KOPT-K1 (cell line): ENCODE results near the gene CUBN.

Experiments
- H3K27ac ChIP-seq: fragments of 200-600 bp; sonication (generic); 2 replicates; pipeline ENCODE4 v1.5.1; 2016; ENCODE audit warnings: antibody characterized with exemption, mild to moderate bottlenecking, low read depth, low read length; ENCODE audit not compliant: poor library complexity, severe bottlenecking
- H3K36me3 ChIP-seq: fragments of 200-600 bp; sonication (generic); 2 replicates; pipeline ENCODE4 v1.5.1; 2017; ENCODE audit warnings: antibody characterized with exemption, mild to moderate bottlenecking, low read length, moderate library complexity; ENCODE audit not compliant: insufficient read depth
- H3K9me3 ChIP-seq: fragments of 200-600 bp; sonication (generic); 2 replicates; pipeline ENCODE4 v1.5.1; 2017; ENCODE audit warnings: antibody characterized with exemption, low read length, mild to moderate bottlenecking; ENCODE audit not compliant: insufficient read depth, poor library complexity, severe bottlenecking

Gene CUBN

DNA sequence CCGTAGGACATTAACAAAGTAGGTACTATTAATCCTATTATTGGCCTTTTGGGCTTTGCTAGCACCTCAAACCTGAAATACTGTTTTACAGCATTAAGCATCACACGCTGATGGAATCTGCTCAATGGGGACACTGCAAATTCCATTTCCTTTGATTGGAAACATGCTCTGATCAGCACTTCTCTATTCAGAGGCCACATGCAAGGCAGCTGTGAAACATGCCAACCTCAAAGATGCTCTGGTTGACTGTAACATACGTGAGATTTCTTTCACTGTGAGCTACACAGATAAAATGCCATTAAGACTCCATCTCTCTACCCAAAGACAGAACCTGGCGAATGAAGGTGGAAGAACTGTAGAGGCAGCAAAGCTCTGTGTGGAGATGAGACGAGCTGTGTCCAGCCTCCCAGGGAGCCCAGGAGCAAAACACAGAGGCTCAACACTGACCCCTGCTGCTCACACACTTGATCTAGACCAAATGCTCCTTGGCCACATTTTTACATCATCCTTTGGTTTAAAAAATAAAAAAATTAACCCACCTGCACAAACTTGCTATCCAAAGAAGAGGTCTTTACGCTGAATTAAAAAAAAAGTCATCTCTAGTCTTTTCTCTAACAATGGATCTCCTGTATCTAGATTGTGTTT, 320.4 kb downstream of the CUBN start:
- Histone ChIP-seq H3K9me3 (no peaks in the 10 kb centered on the region), H3K27ac (no peak overlapping the region), H3K36me3 (no peaks in the 10 kb centered on the region)

DNA sequence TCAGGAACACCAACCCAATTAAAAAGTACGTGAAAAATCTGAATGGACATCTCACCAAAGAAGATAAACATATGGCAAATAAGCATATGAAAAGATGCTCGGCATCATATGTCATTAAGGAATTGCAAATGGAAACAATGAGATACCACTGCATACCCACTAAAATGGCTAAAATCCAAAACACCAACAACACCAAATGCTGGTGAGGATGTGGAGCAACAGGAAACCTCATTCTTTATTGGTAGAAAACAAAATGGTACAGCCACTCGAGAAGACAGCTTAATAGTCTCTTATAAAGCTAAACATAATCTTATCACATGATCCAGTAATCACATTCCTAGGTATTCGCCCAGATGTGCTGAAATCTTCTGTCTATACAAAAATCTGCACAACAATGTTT, 325.5 kb downstream of the CUBN start:
- Histone ChIP-seq H3K27ac (no peak overlapping the region), H3K36me3 (no peaks in the 10 kb centered on the region), H3K9me3 (no peaks in the 10 kb centered on the region)

DNA sequence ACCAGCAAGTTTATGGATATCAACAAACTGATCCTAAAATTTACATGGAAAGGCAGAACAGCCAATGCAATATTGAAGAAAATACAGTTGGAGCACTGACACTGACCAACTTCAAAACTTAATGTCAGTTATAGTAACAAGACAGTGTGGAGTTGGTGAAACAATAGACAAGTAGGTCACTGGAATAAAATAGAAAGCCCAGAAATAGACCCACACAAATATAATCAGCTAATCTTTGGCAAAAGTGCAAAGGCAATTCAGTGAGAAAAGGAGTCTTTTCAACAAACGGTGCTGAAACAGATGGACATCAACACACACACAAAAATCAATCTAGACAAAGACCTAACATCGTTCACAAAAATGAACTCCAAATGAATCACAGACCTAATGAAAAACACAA, 326.1 kb downstream of the CUBN start:
- Histone ChIP-seq H3K9me3 (peaks cover 5% of the 10 kb centered on the region), H3K36me3 (no peaks in the 10 kb centered on the region), H3K27ac (no peak overlapping the region)

DNA sequence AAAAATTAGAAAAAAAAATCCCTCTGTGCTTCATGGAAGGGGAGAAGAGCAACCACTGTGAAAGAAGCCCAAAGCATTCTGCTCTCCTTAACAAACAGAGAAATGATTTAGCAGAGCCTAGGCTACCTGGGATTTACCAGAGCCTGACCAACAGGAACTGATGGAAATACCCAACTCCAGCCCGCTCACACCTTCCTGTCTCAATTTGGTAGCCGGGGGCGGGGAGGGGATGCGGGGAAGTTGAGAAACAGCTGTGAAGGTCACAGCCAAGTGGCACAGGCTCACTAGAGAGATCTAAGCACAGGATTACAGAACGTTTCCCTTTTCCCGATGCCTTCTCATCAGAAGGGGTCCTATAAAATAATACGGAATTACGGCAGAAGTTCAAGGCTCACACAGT, 330.0 kb downstream of the CUBN start:
- no peak overlapping the region for H3K27ac ChIP-seq
- H3K9me3 ChIP-seq = peaks cover 8% of the 10 kb centered on the region
- no peaks in the 10 kb centered on the region for H3K36me3 ChIP-seq

DNA sequence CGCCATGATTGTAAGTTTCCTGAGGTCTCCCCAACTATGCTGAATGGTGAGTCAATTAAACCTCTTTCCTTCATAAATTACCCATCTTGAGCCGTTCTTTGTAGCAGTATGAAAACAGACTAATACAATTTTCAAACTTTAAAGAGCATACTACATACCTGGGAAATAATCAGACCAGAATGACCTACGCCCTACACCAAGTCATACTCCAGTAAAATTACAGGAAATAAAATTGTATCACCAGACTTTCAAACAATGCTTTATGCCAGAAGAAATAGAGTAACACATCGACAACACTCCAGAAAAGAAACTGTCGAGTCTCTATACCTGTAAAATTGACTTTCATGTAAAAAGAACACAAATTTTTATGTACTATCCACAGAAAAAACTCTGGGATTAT, 331.0 kb downstream of the CUBN start:
- Histone ChIP-seq H3K36me3 (no peaks in the 10 kb centered on the region), H3K9me3 (peaks cover 15% of the 10 kb centered on the region), H3K27ac (no peak overlapping the region)

DNA sequence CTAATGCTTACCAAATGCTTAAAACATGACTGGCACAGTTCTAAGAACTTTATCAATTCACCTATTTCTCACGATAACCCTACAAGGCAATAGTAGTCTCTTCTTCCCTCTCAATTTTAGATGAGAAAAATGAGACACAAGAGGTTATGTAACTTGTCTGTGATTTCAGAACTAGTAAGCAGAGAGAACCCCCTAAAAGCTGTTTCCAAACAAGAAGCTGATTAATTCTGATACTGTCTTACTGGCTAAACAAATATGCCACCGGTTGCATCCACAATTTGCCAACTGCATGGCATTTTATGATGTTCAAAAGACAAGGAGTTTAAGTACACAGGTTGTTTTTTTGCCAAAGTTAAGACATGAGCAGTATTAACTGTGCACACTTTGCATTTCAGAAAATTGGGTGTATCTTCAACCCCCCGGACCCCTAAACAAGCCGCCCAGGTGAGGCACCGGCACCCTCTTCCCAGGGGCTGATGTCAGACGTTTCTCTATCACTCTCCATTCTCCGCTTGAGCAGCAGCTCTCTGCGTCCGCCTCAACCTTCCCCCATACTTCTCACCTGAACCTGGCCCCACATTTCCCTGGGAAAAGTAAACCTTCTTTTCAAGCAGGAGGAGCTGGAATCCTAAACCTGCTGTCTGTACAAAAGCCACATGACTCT, 334.1 kb downstream of the CUBN start:
- Histone ChIP-seq H3K36me3 (no peaks in the 10 kb centered on the region), H3K27ac (no peak overlapping the region), H3K9me3 (peaks cover 16% of the 10 kb centered on the region)

DNA sequence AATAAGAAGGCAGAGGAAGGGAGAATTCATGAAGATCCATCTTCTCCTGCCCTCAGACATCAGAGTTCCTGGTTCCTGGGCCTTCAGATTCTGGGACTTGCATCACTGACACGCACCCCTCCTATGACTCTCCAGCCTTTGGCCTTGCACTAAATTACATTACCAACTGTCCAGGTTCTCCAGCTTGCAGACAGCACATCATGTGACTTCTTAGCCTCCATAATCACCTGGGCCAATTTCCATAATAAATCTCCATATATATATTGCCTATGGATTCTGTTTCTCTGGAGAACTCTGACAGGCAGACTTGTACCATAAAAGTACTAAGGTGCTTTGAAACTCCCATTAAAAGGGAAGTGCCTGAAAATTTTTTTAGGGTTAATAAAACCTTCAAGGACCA, 335.6 kb downstream of the CUBN start:
- peaks cover 16% of the 10 kb centered on the region for H3K9me3 ChIP-seq
- H3K27ac ChIP-seq = no peak overlapping the region
- no peaks in the 10 kb centered on the region for H3K36me3 ChIP-seq

DNA sequence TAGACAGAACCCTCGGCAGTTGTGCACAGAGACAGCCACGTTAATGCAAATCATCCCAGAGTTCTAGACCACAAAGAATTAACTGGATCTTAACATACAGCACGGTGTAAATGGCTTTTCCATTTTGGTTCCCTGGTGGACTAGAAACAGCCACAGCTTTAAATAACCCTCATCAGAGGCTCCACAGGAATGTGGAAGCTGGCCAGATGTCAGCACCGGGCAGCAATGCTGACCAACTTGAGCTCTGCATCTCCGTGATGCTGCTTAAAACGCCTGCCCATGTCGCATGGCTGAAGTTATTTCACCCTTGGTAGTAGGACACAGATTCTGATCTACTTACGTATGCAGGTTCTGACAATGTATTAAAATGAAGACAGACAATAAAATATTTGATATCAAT, 336.9 kb downstream of the CUBN start:
- H3K9me3 ChIP-seq = peaks cover 7% of the 10 kb centered on the region
- H3K27ac ChIP-seq = no peak overlapping the region
- H3K36me3 ChIP-seq = no peaks in the 10 kb centered on the region

DNA sequence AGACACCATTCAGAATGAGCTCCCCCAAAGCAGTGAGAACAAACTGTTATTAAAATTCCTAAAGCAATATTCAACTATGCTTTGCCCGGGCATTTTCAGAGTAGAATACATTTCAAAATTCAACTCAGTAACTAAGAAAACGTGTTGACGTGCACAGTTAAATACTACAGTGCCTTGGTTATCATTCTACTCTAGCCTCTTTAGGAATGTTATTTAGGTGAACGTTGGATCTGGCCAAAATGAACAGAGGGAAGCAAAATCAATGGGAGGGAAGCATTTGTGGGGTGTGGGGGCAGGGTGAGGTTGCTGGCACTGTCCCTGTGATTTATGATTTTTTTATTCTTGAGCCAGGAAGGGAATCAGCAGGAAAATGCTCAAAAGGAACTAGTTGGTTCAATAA, 339.8 kb downstream of the CUBN start:
- Histone ChIP-seq H3K36me3 (no peaks in the 10 kb centered on the region), H3K27ac (no peak overlapping the region), H3K9me3 (peaks cover 7% of the 10 kb centered on the region)

DNA sequence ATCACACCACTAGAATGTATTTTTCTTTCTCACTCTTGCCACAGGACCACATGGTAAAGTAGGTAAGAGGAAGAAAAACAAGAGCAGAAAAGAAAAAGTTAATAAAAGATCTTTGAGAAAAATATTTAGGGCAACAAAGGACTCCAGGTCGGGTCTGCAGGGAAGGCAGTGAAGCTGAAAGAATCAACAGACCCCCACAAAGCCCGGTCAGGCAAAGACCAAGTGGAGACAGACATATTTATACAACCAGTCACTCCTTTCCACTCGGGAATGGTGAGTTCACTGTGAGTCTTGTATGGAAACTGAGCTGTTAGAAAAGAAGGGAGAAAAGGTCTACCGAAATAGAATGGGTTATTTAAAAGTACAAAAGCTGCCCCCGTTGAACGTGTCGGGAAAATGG, 340.4 kb downstream of the CUBN start:
- no peak overlapping the region for H3K27ac ChIP-seq
- peaks cover 7% of the 10 kb centered on the region for H3K9me3 ChIP-seq
- H3K36me3 ChIP-seq = no peaks in the 10 kb centered on the region

DNA sequence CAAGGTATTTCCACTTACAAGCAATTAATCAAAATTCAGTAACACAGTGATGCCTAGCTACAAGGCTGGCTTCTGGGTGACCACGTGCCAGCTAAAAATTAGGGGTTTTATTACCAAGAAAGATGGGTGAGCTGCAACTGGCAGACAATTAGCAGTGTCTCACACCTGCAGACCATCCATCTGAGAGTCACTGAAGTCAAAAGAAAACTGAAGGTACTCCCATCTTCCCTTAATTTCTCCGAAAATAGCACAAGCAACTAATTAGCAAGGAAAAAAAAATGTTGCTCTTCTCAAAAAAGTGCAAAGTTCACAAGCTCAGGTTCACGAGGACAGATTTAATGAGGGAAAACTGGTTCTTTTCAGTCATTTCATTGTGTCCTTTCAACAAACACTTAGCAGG, 340.8 kb downstream of the CUBN start:
- H3K27ac ChIP-seq = no peak overlapping the region
- H3K36me3 ChIP-seq = no peaks in the 10 kb centered on the region
- peaks cover 2% of the 10 kb centered on the region for H3K9me3 ChIP-seq

DNA sequence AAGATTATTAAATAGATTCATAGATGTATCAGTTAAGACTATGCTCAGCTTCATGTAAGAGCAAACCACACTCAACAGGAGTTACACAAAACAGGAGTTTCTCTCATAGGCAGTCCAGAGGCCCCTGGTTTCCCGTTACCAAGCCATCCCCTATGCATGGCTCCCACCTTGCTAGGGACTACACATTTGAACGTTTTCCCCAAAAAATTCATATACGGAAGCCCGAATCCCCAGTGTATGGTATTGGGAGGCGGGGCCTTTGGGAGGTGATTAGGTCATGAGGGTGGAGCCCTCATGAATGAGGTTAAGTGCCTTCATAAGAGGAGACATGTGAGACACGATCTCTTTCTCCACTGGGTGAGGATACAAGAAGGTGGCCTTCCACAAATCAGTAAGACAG, 341.5 kb downstream of the CUBN start:
- Histone ChIP-seq H3K27ac (no peak overlapping the region), H3K36me3 (no peaks in the 10 kb centered on the region), H3K9me3 (no peaks in the 10 kb centered on the region)

DNA sequence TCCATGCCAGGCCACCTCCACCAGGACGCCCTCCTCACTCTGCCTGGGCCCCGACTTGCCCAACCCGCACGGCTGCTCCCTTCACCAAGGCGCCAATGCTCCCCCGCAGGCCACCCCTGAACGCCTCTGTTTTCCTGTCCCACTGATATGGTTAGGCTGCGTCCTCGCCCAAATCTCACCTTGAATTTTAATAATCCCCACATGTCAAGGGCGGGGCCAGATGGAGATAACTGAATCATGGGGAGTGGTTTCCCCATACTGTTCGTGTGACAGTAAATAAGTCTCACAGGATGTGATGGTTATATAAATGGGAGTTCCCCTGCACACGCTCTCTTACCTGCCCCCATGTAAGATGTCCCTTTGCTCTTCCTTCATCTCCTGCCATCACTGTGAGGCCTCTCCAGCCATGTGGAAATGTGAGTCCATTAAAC, 342.2 kb downstream of the CUBN start:
- no peak overlapping the region for H3K27ac ChIP-seq
- no peaks in the 10 kb centered on the region for H3K36me3 ChIP-seq
- H3K9me3 ChIP-seq = no peaks in the 10 kb centered on the region

DNA sequence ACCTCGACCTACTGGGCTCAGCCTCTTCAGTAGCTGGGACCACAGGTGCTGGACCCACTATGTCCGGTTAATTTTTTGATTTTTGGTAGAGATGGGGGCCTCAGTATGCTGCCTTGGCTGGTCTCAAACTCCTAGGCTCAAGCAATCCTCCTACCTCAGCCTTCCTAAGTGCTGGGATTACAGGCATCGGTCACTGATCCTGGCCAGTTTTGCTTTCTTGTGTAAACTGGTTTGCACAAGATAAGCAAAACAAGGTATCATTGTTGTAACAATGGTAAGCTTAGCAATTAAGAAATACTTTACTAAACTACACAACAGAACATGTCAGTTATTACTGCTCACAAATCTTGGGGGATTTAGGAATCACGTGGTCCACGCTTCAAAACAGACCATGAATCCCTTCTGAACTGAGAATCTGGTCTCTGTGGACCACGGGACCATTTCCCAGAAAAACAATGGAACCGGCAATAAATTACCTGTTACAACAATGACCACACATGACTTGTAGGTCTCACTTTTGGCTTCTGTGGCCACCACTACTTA, 349.2 kb downstream of the CUBN start:
- no peaks in the 10 kb centered on the region for H3K36me3 ChIP-seq

DNA sequence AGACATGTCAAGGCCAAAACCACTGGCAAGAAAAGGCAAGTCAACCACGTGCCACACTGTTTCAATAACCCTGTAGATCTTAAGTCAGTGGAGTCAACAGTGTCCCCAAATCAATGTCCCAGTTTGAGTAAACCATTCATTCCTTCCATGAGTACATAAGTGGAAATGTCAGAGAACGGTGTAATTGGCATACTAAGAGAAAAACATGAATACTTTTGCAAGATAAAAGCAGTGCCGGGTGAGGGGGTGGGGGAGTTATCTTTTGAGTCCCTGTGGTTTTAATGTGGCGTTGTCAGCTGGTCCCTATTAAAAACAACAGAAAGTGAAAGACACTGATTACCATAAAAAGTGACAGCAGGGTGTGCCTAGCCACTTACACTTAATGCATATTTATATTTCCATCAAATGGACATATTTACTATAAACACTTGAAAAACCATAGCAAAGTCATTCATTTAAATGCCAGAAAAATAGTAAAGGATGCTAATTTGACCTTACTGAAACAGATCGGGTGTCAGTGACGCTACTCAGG, 350.2 kb downstream of the CUBN start:
- Histone ChIP-seq H3K27ac (no peak overlapping the region), H3K36me3 (no peaks in the 10 kb centered on the region), H3K9me3 (no peaks in the 10 kb centered on the region)

More for the DNA sequence above, 349.2 kb downstream of the CUBN start:
- no peaks in the 10 kb centered on the region for H3K9me3 ChIP-seq
- H3K27ac ChIP-seq = no peak overlapping the region
